ENCODE measurements around the gene SLC35A4.

Gene SLC35A4

DNA sequence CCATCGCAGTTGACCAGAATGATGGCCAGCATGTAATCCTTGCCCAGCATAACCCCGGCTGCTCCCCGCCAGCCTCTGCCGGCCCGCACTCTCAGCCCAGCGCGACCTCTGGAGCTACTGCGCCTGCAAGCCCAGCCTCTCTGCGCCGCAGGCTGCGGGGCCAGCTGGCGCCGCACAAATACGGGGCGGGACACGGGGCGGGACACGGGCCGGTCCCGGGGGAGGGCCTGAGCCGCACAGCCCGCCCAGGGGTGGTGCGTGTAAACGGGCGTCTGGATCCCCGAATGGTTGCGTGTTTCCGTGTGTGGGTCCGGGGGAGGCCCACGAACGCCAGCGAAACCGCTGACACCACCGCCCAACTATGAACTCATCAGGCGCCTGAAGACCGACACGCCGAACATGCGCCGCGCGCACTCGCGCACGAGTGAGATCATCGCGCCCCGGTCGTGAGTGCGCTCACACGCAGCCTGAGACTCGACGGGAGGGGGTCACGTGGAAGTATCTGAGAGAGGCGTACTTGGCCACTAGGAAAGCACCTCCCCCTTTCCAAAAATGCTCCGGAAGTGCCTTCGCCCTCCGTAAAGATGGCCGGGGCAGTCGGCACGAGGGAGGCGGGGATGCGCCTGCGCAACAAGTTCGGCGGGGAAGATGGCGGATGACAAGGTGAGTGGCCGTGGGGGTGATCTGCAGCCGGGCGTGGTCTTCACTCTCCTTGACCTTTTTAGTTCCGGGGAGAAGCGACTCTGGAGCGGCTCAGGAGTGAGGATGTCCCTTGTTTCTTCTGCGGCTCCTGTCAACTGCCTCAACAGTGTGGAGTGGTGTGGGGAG is at the start of gene SLC35A4, which contains the start of gene APBB3:
TSS of gene SLC35A4 (plus strand) at position 633 of the 828 bp plus-strand sequence. CDS start 2,342 bp downstream, outside the sequence.
TSS of gene APBB3 (minus strand) at position 403 of the 828 bp plus-strand sequence. CDS start at position 50, 353 bp downstream.
- peak; percentile 97 for DNase-seq

- DNase-seq, result no peak
These were observed 40.6 kb upstream of the SLC35A4 start for GRCh38 chr5:140524003-140524402.

DNA sequence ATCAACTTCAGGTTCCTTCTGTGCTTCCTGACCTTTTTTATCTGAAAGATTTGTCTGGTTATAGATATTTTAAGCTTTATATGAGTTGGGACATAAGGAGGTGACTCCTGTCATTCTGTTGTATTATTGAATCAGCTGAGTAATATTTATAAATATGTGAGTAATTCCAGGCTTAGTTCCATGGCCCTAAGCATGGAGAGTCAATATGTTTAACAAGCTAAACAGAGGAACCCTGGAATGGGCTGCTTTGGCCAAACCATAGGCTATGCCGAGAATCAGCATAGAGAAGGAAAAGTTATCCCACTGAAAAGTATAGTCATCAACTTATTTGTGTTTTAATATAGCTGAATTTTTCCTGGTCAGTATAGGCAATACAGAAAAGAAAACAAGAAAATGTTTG is 24.4 kb upstream of the SLC35A4 start:
- no peak for DNase-seq

- no peak for DNase-seq
These were observed 21.7 kb upstream of the SLC35A4 start for GRCh38 chr5:140542972-140543371.

GRCh38 chr5:140544986-140545385 is 19.6 kb upstream of the SLC35A4 start:
- DNase-seq, result no peak

DNA sequence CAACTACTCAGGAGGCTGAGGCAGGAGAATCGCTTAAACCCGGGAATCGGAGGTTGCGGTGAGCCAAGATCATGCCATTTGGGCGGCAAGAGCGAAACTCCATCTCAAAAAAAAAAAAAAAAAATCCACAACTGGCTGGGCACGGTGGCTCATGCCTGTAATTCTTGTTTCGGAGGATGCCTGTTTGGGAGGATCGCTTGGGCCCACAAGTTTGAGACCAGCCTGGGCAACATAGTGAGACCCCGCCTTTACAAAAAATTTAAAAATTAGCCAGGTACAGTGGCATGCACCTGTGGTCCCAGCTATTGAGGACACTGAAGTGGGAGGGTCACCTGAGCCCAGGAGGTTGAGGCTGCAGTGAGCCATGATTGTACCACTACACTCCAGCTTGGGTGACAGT is 19.0 kb upstream of the SLC35A4 start:
- no peak for DNase-seq

DNA sequence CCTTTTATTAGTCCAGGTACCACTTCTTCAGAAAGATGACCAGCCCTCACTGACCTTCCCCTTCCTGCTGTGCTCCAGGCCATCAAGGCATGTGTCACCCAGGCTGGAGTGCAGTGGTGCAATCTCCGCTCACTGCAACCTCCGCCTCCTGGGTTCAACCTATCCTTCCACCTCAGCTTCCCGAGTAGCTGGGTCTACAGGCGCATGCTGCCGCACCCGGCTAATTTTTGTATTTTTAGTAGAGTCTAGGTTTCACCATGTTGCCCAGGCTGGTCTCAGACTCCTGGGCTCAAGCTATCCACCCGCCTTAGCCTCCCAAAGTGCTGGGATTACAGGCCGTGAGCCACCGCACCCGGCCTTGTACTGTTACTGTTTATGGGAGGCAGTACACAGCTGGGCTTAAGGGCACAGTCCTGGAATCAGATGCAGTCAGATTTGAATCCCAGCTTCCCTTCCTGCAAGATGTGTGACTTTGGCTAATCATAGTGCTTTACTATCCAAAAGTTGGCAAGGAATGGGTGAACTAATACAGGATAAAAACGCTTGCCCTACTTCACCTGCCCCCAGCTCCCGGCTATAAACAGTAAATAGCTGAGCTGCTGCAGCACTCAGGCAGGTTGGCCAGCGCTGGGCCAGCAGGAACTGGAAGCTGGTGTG is 17.6 kb upstream of the SLC35A4 start:
- no peak for DNase-seq

- peak; percentile 91 for DNase-seq
These were observed 16.9 kb upstream of the SLC35A4 start, which contains the start of gene EIF4EBP3 for GRCh38 chr5:140547508-140548299. Gene EIF4EBP3, plus strand, starts transcription at chr5:140547662. Its CDS starts 76 bp downstream, at chr5:140547738.

- no peak for DNase-seq
These were observed 16.3 kb upstream of the SLC35A4 start for GRCh38 chr5:140548300-140548688.

DNA sequence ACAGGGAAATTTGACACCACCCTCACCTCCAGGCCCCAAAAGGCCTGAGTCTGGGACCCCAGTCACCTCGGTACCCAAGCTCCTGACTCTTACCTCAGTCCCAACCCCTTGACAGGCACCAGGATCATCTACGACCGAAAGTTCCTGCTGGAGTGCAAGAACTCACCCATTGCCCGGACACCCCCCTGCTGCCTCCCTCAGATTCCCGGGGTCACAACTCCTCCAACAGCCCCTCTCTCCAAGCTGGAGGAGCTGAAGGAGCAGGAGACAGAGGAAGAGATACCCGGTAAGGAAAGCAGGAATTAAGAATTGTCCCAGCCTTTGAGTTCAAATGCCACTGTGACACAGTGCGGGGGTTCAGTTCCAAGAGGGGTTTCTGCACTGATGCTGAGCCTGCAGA is 15.8 kb upstream of the SLC35A4 start:
- DNase-seq, result no peak

GRCh38 chr5:140549237-140550144 is 15.1 kb upstream of the SLC35A4 start:
- DNase-seq, result peak; percentile 42

GRCh38 chr5:140550147-140551079 is 14.2 kb upstream of the SLC35A4 start:
- no peak for DNase-seq

- no peak for DNase-seq
These were observed 12.8 kb upstream of the SLC35A4 start for GRCh38 chr5:140551872-140552271.

GRCh38 chr5:140553657-140554056 is 11.0 kb upstream of the SLC35A4 start:
- DNase-seq, result no peak

- no peak for DNase-seq
These were observed 10.2 kb upstream of the SLC35A4 start for GRCh38 chr5:140554454-140554853.

DNA sequence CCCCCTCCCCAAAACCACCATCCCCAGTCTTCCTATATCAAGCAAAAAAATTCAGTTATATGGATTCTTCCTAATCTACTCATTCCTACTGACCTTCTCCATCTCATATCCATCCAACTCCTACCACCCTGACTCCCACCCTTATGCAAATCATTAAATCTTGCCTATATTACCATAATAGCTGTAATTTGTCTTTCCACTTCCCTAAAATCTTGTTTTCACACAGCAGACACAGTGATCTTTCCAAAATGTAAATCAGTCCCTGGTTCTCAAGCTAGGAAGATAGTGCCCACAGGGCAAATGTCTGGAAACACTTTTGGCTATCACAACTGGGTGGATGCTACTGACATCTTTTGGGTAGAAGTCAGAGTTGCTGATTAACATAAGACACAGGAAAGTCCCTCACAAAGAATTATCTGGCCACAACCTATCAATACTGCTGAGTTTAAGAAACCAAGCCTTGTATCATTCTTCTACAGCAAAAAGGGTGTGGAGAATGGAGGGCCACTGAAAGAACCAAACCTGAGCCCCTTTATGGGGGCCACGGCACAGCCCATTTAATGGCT is 8.8 kb upstream of the SLC35A4 start:
- DNase-seq, result no peak

- DNase-seq, result no peak
These were observed 8.2 kb upstream of the SLC35A4 start for GRCh38 chr5:140556438-140556837.

- DNase-seq, result peak; percentile 85
These were observed 7.4 kb upstream of the SLC35A4 start, which contains the start of gene SRA1 for GRCh38 chr5:140557136-140557805. Gene SRA1, minus strand, starts transcription at chr5:140557473. Its CDS starts 21 bp downstream, at chr5:140557452.

- DNase-seq, result no peak
These were observed 6.7 kb upstream of the SLC35A4 start for GRCh38 chr5:140557965-140558364.

- no peak for DNase-seq
These were observed 6.1 kb upstream of the SLC35A4 start for GRCh38 chr5:140558542-140558941.
